ENCODE results near the gene MX2. TPM values are rescaled to one million over a fixed set of nuclear protein-coding genes. Genes with fewer than 3 reads are reported as not detected.

MX2 gene
- total RNA-seq, 1 donor from 2014 or later: 5.4 TPM

DNA sequence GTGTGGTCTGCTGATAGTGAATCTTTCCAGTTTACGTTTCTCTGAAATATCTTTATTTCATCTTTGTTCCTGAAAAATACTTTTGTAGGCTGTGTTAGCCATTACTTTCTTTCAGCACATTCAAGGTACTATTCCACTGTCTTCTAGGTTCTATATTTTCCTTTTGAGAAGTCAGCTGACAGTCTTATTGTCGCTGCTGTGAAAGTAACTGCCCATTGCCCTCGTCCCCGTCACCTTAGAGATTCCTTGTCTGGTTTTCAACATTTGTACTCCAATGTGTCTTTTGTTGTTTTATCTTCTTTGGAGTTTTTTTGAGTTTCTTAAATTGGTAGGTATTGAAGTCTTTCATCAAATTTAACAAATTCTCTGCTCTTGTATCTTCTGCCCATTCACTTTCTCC is 19.8 kb upstream of the MX2 start:
- TF ChIP-seq, protein P1, sequence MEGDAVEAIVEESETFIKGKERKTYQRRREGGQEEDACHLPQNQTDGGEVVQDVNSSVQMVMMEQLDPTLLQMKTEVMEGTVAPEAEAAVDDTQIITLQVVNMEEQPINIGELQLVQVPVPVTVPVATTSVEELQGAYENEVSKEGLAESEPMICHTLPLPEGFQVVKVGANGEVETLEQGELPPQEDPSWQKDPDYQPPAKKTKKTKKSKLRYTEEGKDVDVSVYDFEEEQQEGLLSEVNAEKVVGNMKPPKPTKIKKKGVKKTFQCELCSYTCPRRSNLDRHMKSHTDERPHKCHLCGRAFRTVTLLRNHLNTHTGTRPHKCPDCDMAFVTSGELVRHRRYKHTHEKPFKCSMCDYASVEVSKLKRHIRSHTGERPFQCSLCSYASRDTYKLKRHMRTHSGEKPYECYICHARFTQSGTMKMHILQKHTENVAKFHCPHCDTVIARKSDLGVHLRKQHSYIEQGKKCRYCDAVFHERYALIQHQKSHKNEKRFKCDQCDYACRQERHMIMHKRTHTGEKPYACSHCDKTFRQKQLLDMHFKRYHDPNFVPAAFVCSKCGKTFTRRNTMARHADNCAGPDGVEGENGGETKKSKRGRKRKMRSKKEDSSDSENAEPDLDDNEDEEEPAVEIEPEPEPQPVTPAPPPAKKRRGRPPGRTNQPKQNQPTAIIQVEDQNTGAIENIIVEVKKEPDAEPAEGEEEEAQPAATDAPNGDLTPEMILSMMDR (IDR thresholded peaks at IDR 0.05; ENCODE audit: unreplicated experiment): no peak
- H3K9me3 Mint-ChIP-seq (ENCODE audit: unreplicated experiment): peaks cover 3% of the 10 kb centered on the region
- no peaks in the 10 kb centered on the region for H3K4me1 Mint-ChIP-seq (ENCODE audit: unreplicated experiment)
- no peak for DNase-seq (ENCODE audit: low spot score)
- H3K4me3 Mint-ChIP-seq (ENCODE audit: unreplicated experiment): no peak overlapping the region
- no peaks in the 10 kb centered on the region for H3K36me3 Mint-ChIP-seq (ENCODE audit: low read depth, unreplicated experiment)
- no peak overlapping the region for H3K27ac Mint-ChIP-seq (ENCODE audit: unreplicated experiment)
- no peaks in the 10 kb centered on the region for H3K27me3 Mint-ChIP-seq (ENCODE audit: unreplicated experiment)

DNA sequence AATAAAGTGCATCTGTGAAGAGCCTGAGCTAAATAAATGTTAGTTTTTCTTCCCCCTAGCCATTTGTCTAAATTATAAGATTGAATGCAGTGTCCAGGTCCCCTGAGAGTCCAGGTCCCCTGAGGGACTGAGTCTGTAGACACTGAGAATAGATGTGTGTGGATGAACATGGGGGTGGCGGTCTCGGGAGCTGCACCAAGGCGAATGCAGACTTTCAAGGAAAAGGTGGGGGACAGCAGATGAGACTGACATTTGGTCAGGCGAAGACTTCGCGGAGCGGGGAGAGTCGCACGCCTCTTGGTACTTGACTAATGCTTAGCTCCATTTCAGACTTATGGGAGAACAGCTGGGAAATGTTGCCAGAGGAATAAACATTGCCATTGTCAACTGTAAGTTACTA is 17.7 kb upstream of the MX2 start:
- H3K9me3 Mint-ChIP-seq (ENCODE audit: unreplicated experiment): peaks cover 3% of the 10 kb centered on the region
- no peak overlapping the region for H3K4me3 Mint-ChIP-seq (ENCODE audit: unreplicated experiment)
- no peaks in the 10 kb centered on the region for H3K36me3 Mint-ChIP-seq (ENCODE audit: low read depth, unreplicated experiment)
- H3K27me3 Mint-ChIP-seq (ENCODE audit: unreplicated experiment): peaks cover 2% of the 10 kb centered on the region
- H3K27ac Mint-ChIP-seq (ENCODE audit: unreplicated experiment): no peak overlapping the region
- peaks cover 6% of the 10 kb centered on the region for H3K4me1 Mint-ChIP-seq (ENCODE audit: unreplicated experiment)
- TF ChIP-seq, protein P1 (IDR thresholded peaks at IDR 0.05; ENCODE audit: unreplicated experiment): no peak
- no peak for DNase-seq (ENCODE audit: low spot score)

DNA sequence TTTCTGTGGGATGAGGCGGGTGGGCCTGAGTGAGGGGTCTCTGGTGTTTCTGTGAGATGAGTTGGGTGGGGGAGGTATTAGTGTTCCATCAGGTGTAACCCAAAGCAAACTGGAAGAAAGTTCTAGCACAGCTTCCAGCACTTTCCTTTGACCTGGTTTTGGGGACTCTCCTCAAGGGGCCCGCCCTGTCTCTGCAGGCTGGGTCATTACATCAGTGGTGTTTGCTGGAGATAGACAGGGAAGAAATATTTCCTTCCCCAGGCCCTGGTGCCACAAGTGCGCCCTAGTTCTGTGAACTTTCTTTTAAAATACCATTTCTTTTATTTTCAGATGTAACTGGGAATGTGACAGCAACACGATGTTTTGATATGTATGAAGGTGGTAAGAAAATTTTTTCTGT is 16.5 kb upstream of the MX2 start:
- no peak overlapping the region for H3K4me3 Mint-ChIP-seq (ENCODE audit: unreplicated experiment)

DNA sequence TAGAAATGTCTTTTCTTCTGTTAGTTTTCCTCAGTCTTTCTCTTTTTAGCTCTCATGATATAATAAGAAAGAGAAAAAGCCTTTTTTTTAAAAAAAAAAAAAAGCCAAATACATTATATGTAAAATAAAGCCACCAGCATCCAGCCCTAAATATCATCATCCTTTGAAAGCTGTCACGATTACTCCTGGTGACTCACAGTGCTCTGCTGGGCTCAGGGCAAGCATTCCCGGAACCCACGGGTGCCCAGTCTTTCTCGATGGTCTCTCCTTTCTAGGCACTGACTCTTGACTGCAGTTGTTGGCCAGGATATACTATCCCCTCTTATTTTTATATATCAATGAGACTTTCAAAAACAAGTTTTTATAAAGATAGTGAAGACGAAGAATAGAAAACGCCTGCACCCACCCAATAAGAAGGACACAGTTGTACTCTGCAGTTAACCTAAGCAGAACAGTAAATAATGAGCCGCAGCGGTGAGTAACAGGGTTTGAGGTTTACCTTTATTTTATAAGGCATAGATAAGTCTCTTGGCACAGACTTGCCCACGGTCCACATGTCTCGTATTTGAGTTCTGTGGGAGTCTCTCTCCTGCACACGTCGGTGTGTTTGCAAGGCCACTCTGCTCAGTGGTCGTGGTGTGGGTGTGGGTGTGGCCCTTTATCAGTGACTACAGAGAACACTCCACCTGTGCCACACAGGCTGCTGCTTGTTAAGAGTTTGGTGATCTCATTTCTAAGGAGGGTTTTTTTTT is 15.7 kb upstream of the MX2 start:
- Mint-ChIP-seq H3K27me3 (ENCODE audit: unreplicated experiment) (peaks cover 2% of the 10 kb centered on the region), H3K9me3 (ENCODE audit: unreplicated experiment) (peaks cover 3% of the 10 kb centered on the region), H3K4me1 (ENCODE audit: unreplicated experiment) (peaks cover 6% of the 10 kb centered on the region), H3K36me3 (ENCODE audit: low read depth, unreplicated experiment) (no peaks in the 10 kb centered on the region), H3K4me3 (ENCODE audit: unreplicated experiment) (no peak overlapping the region), H3K27ac (ENCODE audit: unreplicated experiment) (no peak overlapping the region)
- no peak for DNase-seq (ENCODE audit: low spot score)
- TF ChIP-seq, protein P1 (IDR thresholded peaks at IDR 0.05; ENCODE audit: unreplicated experiment): no peak

More for the DNA sequence above, 16.5 kb upstream of the MX2 start:
- peaks cover 6% of the 10 kb centered on the region for H3K4me1 Mint-ChIP-seq (ENCODE audit: unreplicated experiment)
- H3K27me3 Mint-ChIP-seq (ENCODE audit: unreplicated experiment): peaks cover 2% of the 10 kb centered on the region
- no peak for DNase-seq (ENCODE audit: low spot score)
- peaks cover 3% of the 10 kb centered on the region for H3K9me3 Mint-ChIP-seq (ENCODE audit: unreplicated experiment)
- TF ChIP-seq, protein P1 (IDR thresholded peaks at IDR 0.05; ENCODE audit: unreplicated experiment): no peak
- H3K27ac Mint-ChIP-seq (ENCODE audit: unreplicated experiment): no peak overlapping the region
- no peaks in the 10 kb centered on the region for H3K36me3 Mint-ChIP-seq (ENCODE audit: low read depth, unreplicated experiment)

DNA sequence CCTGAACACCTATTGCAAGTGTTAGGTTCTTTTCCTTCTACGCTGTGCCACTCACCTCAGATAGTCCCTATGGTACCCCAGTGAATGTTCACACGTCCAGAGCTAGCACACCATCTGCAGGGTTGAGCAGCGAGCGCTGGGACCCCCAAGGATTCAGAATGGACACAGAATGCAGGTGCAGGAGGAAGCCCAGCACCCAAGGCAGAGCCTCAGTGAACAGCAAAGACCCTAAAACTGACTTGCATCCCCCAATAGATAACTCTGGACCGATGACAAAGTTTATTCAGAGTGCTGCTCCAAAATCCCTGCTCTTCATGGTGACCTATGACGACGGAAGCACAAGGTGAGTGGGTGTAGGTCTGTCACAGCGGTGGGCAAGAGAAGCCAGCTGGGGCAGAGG is 15.1 kb upstream of the MX2 start:
- no peak for DNase-seq (ENCODE audit: low spot score)
- Mint-ChIP-seq H3K36me3 (ENCODE audit: low read depth, unreplicated experiment) (no peaks in the 10 kb centered on the region), H3K27me3 (ENCODE audit: unreplicated experiment) (peaks cover 2% of the 10 kb centered on the region), H3K4me3 (ENCODE audit: unreplicated experiment) (no peak overlapping the region), H3K9me3 (ENCODE audit: unreplicated experiment) (peaks cover 3% of the 10 kb centered on the region), H3K4me1 (ENCODE audit: unreplicated experiment) (peaks cover 6% of the 10 kb centered on the region), H3K27ac (ENCODE audit: unreplicated experiment) (no peak overlapping the region)
- TF ChIP-seq, protein P1 (IDR thresholded peaks at IDR 0.05; ENCODE audit: unreplicated experiment): no peak

All from endothelial cell (in vitro differentiated cells).